Thyroid gland (tissue), 4 donors: ENCODE results near the gene CDC14A.

Experiments used
- POLR2A ChIP-seq, 2 donors: fragments of 450-650 bp; IDR thresholded peaks; one replicate each; pipeline ENCODE4 v1.6.1; 2017; ENCODE audit warnings: antibody characterized with exemption in 2 of 2, mild to moderate bottlenecking in 2 of 2, moderate library complexity in 1 of 2
- TF ChIP-seq, protein P1 (sequence below), 6 experiments: fragments of 200-600 bp in 3 of 6; fragments of 450-650 bp in 3 of 6; sonication (generic) in 3 of 6; IDR thresholded peaks; one replicate each; pipeline ENCODE4 v1.5.1; 2016 to 2019; ENCODE audit warnings: antibody characterized with exemption in 6 of 6, mild to moderate bottlenecking in 2 of 6, inconsistent platforms in 1 of 6, moderate library complexity in 1 of 6

DNA sequence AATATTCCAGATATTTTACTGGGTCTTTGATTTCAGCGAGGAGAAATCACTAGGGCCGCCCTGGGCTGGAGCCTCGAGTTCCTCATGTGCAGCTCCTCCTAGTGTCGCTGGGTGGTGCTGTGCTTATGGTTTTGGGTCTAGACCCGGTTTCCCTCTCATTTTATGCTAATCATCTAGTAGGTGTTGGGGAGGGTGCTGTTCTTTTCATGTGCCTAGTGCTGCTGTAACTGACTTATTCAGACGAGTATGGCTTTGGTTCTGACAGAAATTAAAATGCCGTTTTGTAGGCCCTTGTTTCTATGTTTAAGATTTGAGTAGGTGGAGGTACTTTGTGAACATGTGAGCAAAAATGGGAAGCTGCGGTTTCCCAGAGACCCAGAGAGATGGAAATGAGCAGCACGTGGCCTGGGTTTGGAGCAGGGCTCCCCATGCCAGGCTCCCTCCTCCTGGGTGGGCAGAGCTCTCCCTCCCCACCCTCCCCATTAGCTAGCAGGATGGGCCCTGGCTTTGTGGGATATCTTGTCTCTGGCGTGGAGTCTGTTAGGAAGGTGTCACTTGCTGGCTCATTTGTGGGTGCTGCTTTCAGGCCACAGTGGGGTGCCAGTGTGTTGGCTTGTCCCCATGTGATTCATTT lies 111.6 kb downstream of the CDC14A start:
- TF ChIP-seq, protein P1, sequence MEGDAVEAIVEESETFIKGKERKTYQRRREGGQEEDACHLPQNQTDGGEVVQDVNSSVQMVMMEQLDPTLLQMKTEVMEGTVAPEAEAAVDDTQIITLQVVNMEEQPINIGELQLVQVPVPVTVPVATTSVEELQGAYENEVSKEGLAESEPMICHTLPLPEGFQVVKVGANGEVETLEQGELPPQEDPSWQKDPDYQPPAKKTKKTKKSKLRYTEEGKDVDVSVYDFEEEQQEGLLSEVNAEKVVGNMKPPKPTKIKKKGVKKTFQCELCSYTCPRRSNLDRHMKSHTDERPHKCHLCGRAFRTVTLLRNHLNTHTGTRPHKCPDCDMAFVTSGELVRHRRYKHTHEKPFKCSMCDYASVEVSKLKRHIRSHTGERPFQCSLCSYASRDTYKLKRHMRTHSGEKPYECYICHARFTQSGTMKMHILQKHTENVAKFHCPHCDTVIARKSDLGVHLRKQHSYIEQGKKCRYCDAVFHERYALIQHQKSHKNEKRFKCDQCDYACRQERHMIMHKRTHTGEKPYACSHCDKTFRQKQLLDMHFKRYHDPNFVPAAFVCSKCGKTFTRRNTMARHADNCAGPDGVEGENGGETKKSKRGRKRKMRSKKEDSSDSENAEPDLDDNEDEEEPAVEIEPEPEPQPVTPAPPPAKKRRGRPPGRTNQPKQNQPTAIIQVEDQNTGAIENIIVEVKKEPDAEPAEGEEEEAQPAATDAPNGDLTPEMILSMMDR (IDR thresholded peaks at IDR 0.05), result peak in 5 of 6 experiments; percentile 25 to 66 (median 41)
- no peak for TF ChIP-seq POLR2A (IDR thresholded peaks at IDR 0.05)
